ENCODE measurements around the gene CIAO2B.

CIAO2B gene

GRCh38 chr16:66910175-66910940 lies 23.8 kb downstream of the CIAO2B start:
- ATAC-seq (ENCODE audit: insufficient read depth, low read depth): no peak; the same call in 2 of the 3 replicates
- Histone ChIP-seq H3K4me3 (ENCODE audit: low read depth in 1 of 2, low read length in 2 of 2) (no peak overlapping the region), H4K20me1 (ENCODE audit: insufficient read depth, low read length) (no peaks in the 10 kb centered on the region), H3K36me3 (ENCODE audit: insufficient read depth, low read length) (no peaks in the 10 kb centered on the region), H3K4me2 (ENCODE audit: insufficient read depth, low read length) (no peak overlapping the region), H3K79me2 (ENCODE audit: insufficient read depth, low read length) (no peaks in the 10 kb centered on the region), H3K27ac (ENCODE audit: low read length) (no peak overlapping the region), H3K4me1 (ENCODE audit: insufficient read depth, low read length) (no peaks in the 10 kb centered on the region), H2AFZ (ENCODE audit: low read depth, low read length) (no peak overlapping the region), H3K9me3 (ENCODE audit: insufficient read depth, low read length, severe bottlenecking) (no peaks in the 10 kb centered on the region), H3K27me3 (ENCODE audit: insufficient read depth, low read length, poor library complexity) (no peaks in the 10 kb centered on the region), H3K9ac (ENCODE audit: low read depth, low read length) (no peak overlapping the region)
- DNase-seq: no peak
- TF ChIP-seq EZH2 (IDR thresholded peaks at IDR 0.05; ENCODE audit: borderline replicate concordance, low read depth, low read length, severe bottlenecking): no peak
- TF ChIP-seq, protein P1, sequence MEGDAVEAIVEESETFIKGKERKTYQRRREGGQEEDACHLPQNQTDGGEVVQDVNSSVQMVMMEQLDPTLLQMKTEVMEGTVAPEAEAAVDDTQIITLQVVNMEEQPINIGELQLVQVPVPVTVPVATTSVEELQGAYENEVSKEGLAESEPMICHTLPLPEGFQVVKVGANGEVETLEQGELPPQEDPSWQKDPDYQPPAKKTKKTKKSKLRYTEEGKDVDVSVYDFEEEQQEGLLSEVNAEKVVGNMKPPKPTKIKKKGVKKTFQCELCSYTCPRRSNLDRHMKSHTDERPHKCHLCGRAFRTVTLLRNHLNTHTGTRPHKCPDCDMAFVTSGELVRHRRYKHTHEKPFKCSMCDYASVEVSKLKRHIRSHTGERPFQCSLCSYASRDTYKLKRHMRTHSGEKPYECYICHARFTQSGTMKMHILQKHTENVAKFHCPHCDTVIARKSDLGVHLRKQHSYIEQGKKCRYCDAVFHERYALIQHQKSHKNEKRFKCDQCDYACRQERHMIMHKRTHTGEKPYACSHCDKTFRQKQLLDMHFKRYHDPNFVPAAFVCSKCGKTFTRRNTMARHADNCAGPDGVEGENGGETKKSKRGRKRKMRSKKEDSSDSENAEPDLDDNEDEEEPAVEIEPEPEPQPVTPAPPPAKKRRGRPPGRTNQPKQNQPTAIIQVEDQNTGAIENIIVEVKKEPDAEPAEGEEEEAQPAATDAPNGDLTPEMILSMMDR (IDR thresholded peaks at IDR 0.05; ENCODE audit: borderline replicate concordance, extremely low read depth, low read length, poor library complexity, severe bottlenecking): no peak

DNA sequence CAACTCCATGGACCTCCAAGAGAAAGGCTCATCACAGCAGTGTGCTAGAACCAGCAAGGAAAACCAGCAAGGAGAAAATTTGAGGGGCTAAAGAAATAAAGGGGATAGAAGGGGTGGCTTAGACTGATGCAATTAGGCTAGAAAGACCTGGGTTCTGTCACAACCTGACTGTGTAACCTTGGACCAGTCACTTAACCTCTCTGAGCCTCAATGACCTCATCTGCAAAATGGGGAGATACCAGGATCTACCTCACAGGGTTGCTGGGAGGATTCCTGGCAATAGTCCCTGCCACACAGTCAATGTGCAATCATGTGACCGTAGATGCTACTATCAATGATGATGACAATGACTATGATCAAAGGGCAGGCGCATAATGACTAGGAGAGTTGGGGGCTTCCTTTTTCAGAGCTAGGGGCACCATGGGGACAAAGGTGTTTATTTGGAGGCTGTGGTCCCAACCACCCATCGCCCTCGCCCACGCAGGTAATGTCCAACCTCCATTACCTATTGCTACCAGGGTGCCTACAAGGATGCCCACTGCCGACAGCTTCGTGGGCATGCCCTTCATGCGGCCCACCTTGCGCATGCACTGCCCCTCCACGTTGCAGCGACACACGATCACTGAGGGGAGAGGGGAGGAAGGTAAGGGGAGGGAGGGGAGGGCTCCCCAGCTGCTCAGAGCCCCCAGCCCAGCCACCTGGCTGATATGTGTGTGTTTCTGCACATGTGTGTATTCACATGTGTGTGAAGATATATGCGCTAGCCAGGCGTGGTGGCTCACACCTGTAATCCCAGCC lies 25.2 kb downstream of the CIAO2B start:
- H3K9me3 ChIP-seq (ENCODE audit: insufficient read depth, low read length, severe bottlenecking): no peaks in the 10 kb centered on the region
- H3K79me2 ChIP-seq (ENCODE audit: insufficient read depth, low read length): no peaks in the 10 kb centered on the region
- no peak overlapping the region for H3K9ac ChIP-seq (ENCODE audit: low read depth, low read length)
- no peak overlapping the region for H2AFZ ChIP-seq (ENCODE audit: low read depth, low read length)
- no peak overlapping the region for H3K27ac ChIP-seq (ENCODE audit: low read length)
- TF ChIP-seq EZH2 (IDR thresholded peaks at IDR 0.05; ENCODE audit: borderline replicate concordance, low read depth, low read length, severe bottlenecking): no peak
- TF ChIP-seq, protein P1 (IDR thresholded peaks at IDR 0.05; ENCODE audit: borderline replicate concordance, extremely low read depth, low read length, poor library complexity, severe bottlenecking): no peak
- H3K4me2 ChIP-seq (ENCODE audit: insufficient read depth, low read length): no peak overlapping the region
- no peak overlapping the region for H3K4me3 ChIP-seq (ENCODE audit: low read depth in 1 of 2, low read length in 2 of 2)
- DNase-seq: no peak
- no peaks in the 10 kb centered on the region for H4K20me1 ChIP-seq (ENCODE audit: insufficient read depth, low read length)
- no peaks in the 10 kb centered on the region for H3K27me3 ChIP-seq (ENCODE audit: insufficient read depth, low read length, poor library complexity)
- no peaks in the 10 kb centered on the region for H3K4me1 ChIP-seq (ENCODE audit: insufficient read depth, low read length)
- no peaks in the 10 kb centered on the region for H3K36me3 ChIP-seq (ENCODE audit: insufficient read depth, low read length)
- ATAC-seq (ENCODE audit: insufficient read depth, low read depth): no peak

GRCh38 chr16:66908116-66908515 lies 26.1 kb downstream of the CIAO2B start:
- TF ChIP-seq, protein P1 (IDR thresholded peaks at IDR 0.05; ENCODE audit: borderline replicate concordance, extremely low read depth, low read length, poor library complexity, severe bottlenecking): no peak
- no peak for TF ChIP-seq EZH2 (IDR thresholded peaks at IDR 0.05; ENCODE audit: borderline replicate concordance, low read depth, low read length, severe bottlenecking)
- DNase-seq (no peak), ATAC-seq (ENCODE audit: insufficient read depth, low read depth) (no peak)
- H3K9me3 ChIP-seq (ENCODE audit: insufficient read depth, low read length, severe bottlenecking): no peaks in the 10 kb centered on the region
- no peak overlapping the region for H3K4me2 ChIP-seq (ENCODE audit: insufficient read depth, low read length)
- H3K4me3 ChIP-seq (ENCODE audit: low read depth in 1 of 2, low read length in 2 of 2): no peak overlapping the region
- no peak overlapping the region for H3K27ac ChIP-seq (ENCODE audit: low read length)
- no peaks in the 10 kb centered on the region for H3K36me3 ChIP-seq (ENCODE audit: insufficient read depth, low read length)
- H2AFZ ChIP-seq (ENCODE audit: low read depth, low read length): no peak overlapping the region
- H3K27me3 ChIP-seq (ENCODE audit: insufficient read depth, low read length, poor library complexity): no peaks in the 10 kb centered on the region
- no peaks in the 10 kb centered on the region for H3K4me1 ChIP-seq (ENCODE audit: insufficient read depth, low read length)
- H3K79me2 ChIP-seq (ENCODE audit: insufficient read depth, low read length): no peaks in the 10 kb centered on the region
- H4K20me1 ChIP-seq (ENCODE audit: insufficient read depth, low read length): no peaks in the 10 kb centered on the region
- H3K9ac ChIP-seq (ENCODE audit: low read depth, low read length): no peak overlapping the region

All from DND-41 (cell line).